ENCODE data around the gene NPW. TPM values are rescaled to one million over a fixed set of nuclear protein-coding genes. Genes with fewer than 3 reads are reported as not detected.

The NPW gene
- total RNA-seq, 1 experiment from 2014 or later = 7.1 TPM

DNA sequence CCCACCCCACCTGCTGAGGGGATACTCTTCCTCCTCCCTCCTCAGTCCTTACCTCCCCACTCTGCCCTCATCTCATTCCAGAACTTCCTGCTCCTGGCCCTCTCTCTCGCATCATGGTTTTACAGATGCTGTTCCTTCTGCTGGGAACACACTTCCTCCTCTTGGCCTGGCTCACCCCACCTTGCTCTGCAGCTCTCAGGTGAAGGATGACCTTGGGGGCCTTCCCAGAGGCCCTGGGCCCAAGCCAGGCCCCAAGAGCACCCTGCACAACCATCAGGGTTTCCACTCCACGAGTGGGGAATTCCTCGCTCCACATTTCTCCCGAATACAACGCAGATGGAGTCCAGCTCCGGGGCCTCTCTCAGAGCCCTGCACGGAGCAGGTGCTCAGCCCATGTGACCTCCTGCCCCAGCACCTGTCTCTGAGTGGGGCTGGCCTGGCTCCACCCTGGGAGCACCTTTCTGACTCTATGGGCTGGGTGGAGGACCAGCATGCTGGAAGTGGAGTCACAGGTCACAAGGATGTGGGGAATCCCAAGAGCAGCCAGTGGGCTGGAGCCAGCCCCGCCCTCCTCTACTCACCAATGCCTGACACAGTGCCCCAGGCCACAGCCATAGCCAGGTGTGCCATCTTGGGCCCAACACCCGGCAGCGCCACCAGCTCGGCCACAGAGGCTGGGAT, 23.5 kb downstream of the NPW start:
- Mint-ChIP-seq H3K4me3 (no peak overlapping the region), H3K27me3 (ENCODE audit: low read depth) (no peaks in the 10 kb centered on the region), H3K9me3 (no peaks in the 10 kb centered on the region), H3K27ac (no peak overlapping the region; a peak in 1 of 7 replicates), H3K4me1 (peaks cover 8 to 19% of the 10 kb centered on the region in 2 experiments), H3K36me3 (ENCODE audit: insufficient read depth in 1 of 3, low read depth in 3 of 3) (peaks cover 2 to 5% (median 4%) of the 10 kb centered on the region in 3 experiments; a peak in 5 of 7 replicates)
- H3K14ac ChIP-seq (ENCODE audit: insufficient read depth, low read length) = no peak overlapping the region
- H3K27me3 ChIP-seq (ENCODE audit: insufficient read depth, low read length) = no peaks in the 10 kb centered on the region
- no peak for DNase-seq
- H3K18ac ChIP-seq (ENCODE audit: insufficient read length, low read depth, low read length) = no peak overlapping the region
- no peaks in the 10 kb centered on the region for H3K79me1 ChIP-seq (ENCODE audit: insufficient read depth, low read depth, low read length, poor library complexity, severe bottlenecking)
- no peak overlapping the region for H3K23ac ChIP-seq (ENCODE audit: insufficient read length, low read depth, low read length)
- no peak overlapping the region for H3K4me2 ChIP-seq (ENCODE audit: insufficient read depth, insufficient read length, low read length)
- H3T11ph ChIP-seq (ENCODE audit: low read length) = no peak overlapping the region
- no peak overlapping the region for H3K27ac ChIP-seq (ENCODE audit: insufficient read length, low read depth, low read length)
- H4K91ac ChIP-seq (ENCODE audit: insufficient read length, low read depth, low read length) = no peak overlapping the region
- H3K9me3 ChIP-seq (ENCODE audit: control insufficient read depth, low read depth, low read length) = no peaks in the 10 kb centered on the region
- no peak overlapping the region for H3K56ac ChIP-seq (ENCODE audit: insufficient read length, low read depth, low read length)
- H2AFZ ChIP-seq (ENCODE audit: low read length) = no peak overlapping the region
- H2BK12ac ChIP-seq (ENCODE audit: insufficient read length, low read depth, low read length) = no peak overlapping the region
- TF ChIP-seq, protein P1, sequence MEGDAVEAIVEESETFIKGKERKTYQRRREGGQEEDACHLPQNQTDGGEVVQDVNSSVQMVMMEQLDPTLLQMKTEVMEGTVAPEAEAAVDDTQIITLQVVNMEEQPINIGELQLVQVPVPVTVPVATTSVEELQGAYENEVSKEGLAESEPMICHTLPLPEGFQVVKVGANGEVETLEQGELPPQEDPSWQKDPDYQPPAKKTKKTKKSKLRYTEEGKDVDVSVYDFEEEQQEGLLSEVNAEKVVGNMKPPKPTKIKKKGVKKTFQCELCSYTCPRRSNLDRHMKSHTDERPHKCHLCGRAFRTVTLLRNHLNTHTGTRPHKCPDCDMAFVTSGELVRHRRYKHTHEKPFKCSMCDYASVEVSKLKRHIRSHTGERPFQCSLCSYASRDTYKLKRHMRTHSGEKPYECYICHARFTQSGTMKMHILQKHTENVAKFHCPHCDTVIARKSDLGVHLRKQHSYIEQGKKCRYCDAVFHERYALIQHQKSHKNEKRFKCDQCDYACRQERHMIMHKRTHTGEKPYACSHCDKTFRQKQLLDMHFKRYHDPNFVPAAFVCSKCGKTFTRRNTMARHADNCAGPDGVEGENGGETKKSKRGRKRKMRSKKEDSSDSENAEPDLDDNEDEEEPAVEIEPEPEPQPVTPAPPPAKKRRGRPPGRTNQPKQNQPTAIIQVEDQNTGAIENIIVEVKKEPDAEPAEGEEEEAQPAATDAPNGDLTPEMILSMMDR (conservative IDR thresholded peaks at IDR 0.05) = no peak
- no peak overlapping the region for H3K9ac ChIP-seq (ENCODE audit: extremely low read depth, insufficient read length, low read length)
- no peak overlapping the region for H3K4ac ChIP-seq (ENCODE audit: low read depth, low read length)
- H2BK5ac ChIP-seq (ENCODE audit: insufficient read length, low read length) = no peak overlapping the region
- no CpG with 5 or more reads among the region's 11 CpGs for WGBS (ENCODE audit: extremely low coverage, insufficient read length, low lambda C conversion rate)
- H3K4me1 ChIP-seq (ENCODE audit: insufficient read depth, low read length) = no peaks in the 10 kb centered on the region
- H4K20me1 ChIP-seq (ENCODE audit: control insufficient read depth, insufficient read depth, insufficient read length) = no peaks in the 10 kb centered on the region
- H4K8ac ChIP-seq (replicated peaks; ENCODE audit: insufficient read length, low read depth, low read length) = no peak overlapping the region
- H2AK5ac ChIP-seq (ENCODE audit: insufficient read length, low read length) = no peak overlapping the region
- H2BK15ac ChIP-seq (ENCODE audit: low read depth, low read length) = no peak overlapping the region
- H3K23me2 ChIP-seq (ENCODE audit: insufficient read length, low read depth, low read length, poor library complexity, severe bottlenecking) = peaks cover 6% of the 10 kb centered on the region
- no peak overlapping the region for H4K5ac ChIP-seq (ENCODE audit: insufficient read length, low read depth, low read length)
- no peak overlapping the region for H2BK120ac ChIP-seq (ENCODE audit: low read depth, low read length, poor library complexity, severe bottlenecking)
- H2BK20ac ChIP-seq (ENCODE audit: low read depth, low read length, poor library complexity, severe bottlenecking) = no peak overlapping the region
- H3K79me2 ChIP-seq (ENCODE audit: insufficient read depth, low read length) = no peaks in the 10 kb centered on the region

Measured in H9 (cell line).